RWPE1 (cell line): ENCODE results near the gene FNDC3B.

Source experiments
- CTCF ChIA-PET: fragments of 350-600 bp; sonication (Branson Sonifier 250); formaldehyde crosslinking; extraction: SDS; loops from one replicate; lab custom pipeline; 2021; lab: Yijun Ruan, JAX
- POLR2A ChIA-PET: fragments of 400-600 bp; formaldehyde crosslinking; extraction: SDS; loops from one replicate; lab custom pipeline; 2020; ENCODE audit warnings: antibody characterized with exemption; ENCODE audit not compliant: low non-redundant PET; lab: Yijun Ruan, JAX
- DNase-seq: peaks from one replicate; pipeline ENCODE4 v3.0.0; 2012; ENCODE audit warnings: low spot score
- H3K27ac ChIP-seq: fragments of 450-650 bp; 2 replicates; pipeline ENCODE4 v1.5.1; 2017
- CTCF ChIP-seq: fragments of 450-650 bp; conservative IDR thresholded peaks from 2 replicates; pipeline ENCODE4 v1.5.1; 2017; ENCODE audit warnings: low read depth, mild to moderate bottlenecking

Gene FNDC3B

GRCh38 chr3:172312711-172313110, 273.3 kb downstream of the FNDC3B start:
- POLR2A ChIA-PET, result no interaction called here
- no peak for DNase-seq
- H3K27ac ChIP-seq, result no peak overlapping the region
- no peak for TF ChIP-seq CTCF
- CTCF ChIA-PET, result interaction anchor here (1.7 kb wide), 1 partner anchor 20 kb away, joined by 6 read pairs; no protein-coding TSS in a partner anchor

GRCh38 chr3:172313671-172314070, 274.3 kb downstream of the FNDC3B start:
- H3K27ac ChIP-seq, result peak overlapping the region; percentile 48
- TF ChIP-seq CTCF, result no peak
- ChIA-PET CTCF (interaction anchor here (1.7 kb wide), 1 partner anchor 19 kb away, joined by 6 read pairs; no protein-coding TSS in a partner anchor), POLR2A (no interaction called here)
- no peak for DNase-seq

- no peak for DNase-seq
- H3K27ac ChIP-seq, result peak overlapping the region; percentile 64
- ChIA-PET CTCF (interaction anchor here (0.6 to 1.4 kb wide), 3 partner anchors 18 to 211 kb away, joined by 3 to 5 read pairs (median 3); no protein-coding TSS in a partner anchor), POLR2A (no interaction called here)
- no peak for TF ChIP-seq CTCF
These were observed 275.3 kb downstream of the FNDC3B start for GRCh38 chr3:172314591-172315160.

- CTCF ChIA-PET, result interaction anchor here (0.6 to 1.4 kb wide), 4 partner anchors 17 to 275 kb away, joined by 3 to 5 read pairs (median 3); no protein-coding TSS in a partner anchor
- POLR2A ChIA-PET, result interaction anchor here (0.6 kb wide), 2 partner anchors 255 to 435 kb away, joined by 8 to 9 read pairs; partner anchors contain the start of gene ECT2
- H3K27ac ChIP-seq, result peak overlapping the region; percentile 64
- DNase-seq, result peak; percentile 36
- no peak for TF ChIP-seq CTCF
These were observed 276.2 kb downstream of the FNDC3B start for GRCh38 chr3:172315401-172316091.

- POLR2A ChIA-PET, result no interaction called here
- CTCF ChIA-PET, result interaction anchor here (0.5 to 0.8 kb wide), 3 partner anchors 36 to 1409 kb away, joined by 3 to 4 read pairs (median 3); partner anchors contain the start of gene EIF5A2
- no peak for TF ChIP-seq CTCF
- no peak for DNase-seq
- H3K27ac ChIP-seq, result peak overlapping the region; percentile 74
These were observed 277.4 kb downstream of the FNDC3B start for GRCh38 chr3:172316758-172317157.

- POLR2A ChIA-PET, result no interaction called here
- CTCF ChIA-PET, result no interaction called here
- TF ChIP-seq CTCF, result no peak
- peak overlapping the region; percentile 74 for H3K27ac ChIP-seq
- no peak for DNase-seq
These were observed 278.1 kb downstream of the FNDC3B start for GRCh38 chr3:172317481-172317880.
